GM18526 (cell line): ENCODE results near the gene REC114.

Experiments used
- POLR2A ChIP-seq: IDR thresholded peaks from 3 replicates; pipeline ENCODE4 v1.6.1; 2011; ENCODE audit not compliant: insufficient read length; ENCODE audit errors: extremely low read depth

Gene REC114

GRCh38 chr15:73518180-73518862 lies 75.4 kb downstream of the REC114 start:
- no peak for TF ChIP-seq POLR2A

GRCh38 chr15:73518876-73519733 lies 76.1 kb downstream of the REC114 start:
- TF ChIP-seq POLR2A, result no peak

GRCh38 chr15:73522011-73522410 lies 79.0 kb downstream of the REC114 start:
- no peak for TF ChIP-seq POLR2A

- TF ChIP-seq POLR2A, result no peak
Observed at GRCh38 chr15:73524919-73525318, 82.0 kb downstream of the REC114 start.

GRCh38 chr15:73527598-73527997 lies 84.6 kb downstream of the REC114 start:
- no peak for TF ChIP-seq POLR2A

- no peak for TF ChIP-seq POLR2A
Observed at GRCh38 chr15:73530649-73531048, 87.7 kb downstream of the REC114 start.

- no peak for TF ChIP-seq POLR2A
Observed at GRCh38 chr15:73538123-73538522, 95.2 kb downstream of the REC114 start.

GRCh38 chr15:73538563-73539211 lies 95.7 kb downstream of the REC114 start:
- TF ChIP-seq POLR2A, result no peak

GRCh38 chr15:73539212-73540128 lies 96.5 kb downstream of the REC114 start:
- no peak for TF ChIP-seq POLR2A

GRCh38 chr15:73540161-73540560 lies 97.2 kb downstream of the REC114 start:
- TF ChIP-seq POLR2A, result no peak

- no peak for TF ChIP-seq POLR2A
Observed at GRCh38 chr15:73541479-73541878, 98.5 kb downstream of the REC114 start.

GRCh38 chr15:73550190-73550589 lies 107.2 kb downstream of the REC114 start:
- TF ChIP-seq POLR2A, result no peak

- no peak for TF ChIP-seq POLR2A
Observed at GRCh38 chr15:73555080-73555479, 112.1 kb downstream of the REC114 start.

- no peak for TF ChIP-seq POLR2A
Observed at GRCh38 chr15:73558529-73558928, 115.6 kb downstream of the REC114 start.
